GM23248 (cell line): Measurements from ENCODE around the gene SMIM35. TPM values are rescaled to one million over a fixed set of nuclear protein-coding genes. Genes with fewer than 3 reads are reported as not detected.

Experiments used
- DNase-seq: peaks from one replicate; pipeline ENCODE4 v3.0.0-alpha.2; 2015
- H2AFZ ChIP-seq: fragments of 200-600 bp; sonication (generic); 2 replicates; pipeline ENCODE4 v1.6.1; 2016; ENCODE audit warnings: antibody characterized with exemption
- H3F3A ChIP-seq: fragments of 200-600 bp; sonication (generic); 2 replicates; pipeline ENCODE4 v1.6.1; 2016; ENCODE audit warnings: mild to moderate bottlenecking, antibody characterized with exemption, mixed run types; ENCODE audit not compliant: insufficient read depth
- H3K27ac ChIP-seq: fragments of 200-600 bp; sonication (generic); 2 replicates; pipeline ENCODE4 v1.5.1; 2016; ENCODE audit warnings: mild to moderate bottlenecking
- H3K27me3 ChIP-seq: fragments of 200-600 bp; sonication (generic); replicated peaks from 2 replicates; pipeline ENCODE4 v1.6.1; 2016; ENCODE audit warnings: mild to moderate bottlenecking; ENCODE audit not compliant: insufficient read depth
- H3K36me3 ChIP-seq: fragments of 200-600 bp; sonication (generic); 2 replicates; pipeline ENCODE4 v1.6.1; 2016; ENCODE audit warnings: low read depth, mild to moderate bottlenecking
- H3K4me1 ChIP-seq: fragments of 200-600 bp; sonication (generic); 2 replicates; pipeline ENCODE4 v1.6.1; 2016; ENCODE audit warnings: mild to moderate bottlenecking; ENCODE audit not compliant: insufficient read depth
- H3K4me2 ChIP-seq: fragments of 200-600 bp; sonication (generic); one replicate; pipeline ENCODE4 v1.6.1; 2016; ENCODE audit warnings: mild to moderate bottlenecking; ENCODE audit not compliant: unreplicated experiment
- H3K4me3 ChIP-seq: fragments of 200-600 bp; sonication (generic); 2 replicates; pipeline ENCODE4 v1.5.1; 2016; ENCODE audit warnings: mild to moderate bottlenecking
- H3K79me2 ChIP-seq: fragments of 200-600 bp; sonication (generic); 2 replicates; pipeline ENCODE4 v1.6.1; 2016; ENCODE audit warnings: mild to moderate bottlenecking; ENCODE audit not compliant: insufficient read depth
- H3K9ac ChIP-seq: fragments of 200-600 bp; sonication (generic); 2 replicates; pipeline ENCODE4 v1.6.1; 2016; ENCODE audit warnings: mild to moderate bottlenecking
- H3K9me2 ChIP-seq: fragments of 200-600 bp; sonication (generic); 2 replicates; pipeline ENCODE4 v1.6.1; 2016; ENCODE audit warnings: mixed run types, mild to moderate bottlenecking, moderate library complexity; ENCODE audit not compliant: insufficient read depth
- H3K9me3 ChIP-seq: fragments of 200-600 bp; sonication (generic); one replicate; pipeline ENCODE4 v1.6.1; 2017; ENCODE audit warnings: low read depth
- H4K20me1 ChIP-seq: fragments of 200-600 bp; sonication (generic); 2 replicates; pipeline ENCODE4 v1.6.0; 2016; ENCODE audit not compliant: insufficient read depth
- EZH2 ChIP-seq: fragments of 200-600 bp; sonication (generic); IDR thresholded peaks from 2 replicates; pipeline ENCODE4 v1.6.1; 2018; ENCODE audit warnings: antibody characterized with exemption, mild to moderate bottlenecking; ENCODE audit not compliant: insufficient read depth, poor library complexity, severe bottlenecking
- EZH2phosphoT487 ChIP-seq: fragments of 200-600 bp; sonication (generic); IDR thresholded peaks from 2 replicates; pipeline ENCODE4 v1.6.1; 2018; ENCODE audit warnings: antibody characterized with exemption, moderate library complexity, mild to moderate bottlenecking, low read depth; ENCODE audit not compliant: insufficient read depth
- WGBS, 2 experiments: methylation state at CpG; one replicate each; pipeline ENCODE4 v1.1.6; 2015 to 2017; ENCODE audit warnings: low lambda C conversion rate in 2 of 2, low coverage in 1 of 2; ENCODE audit errors: missing lambda C conversion rate in 2 of 2; 5-methylcytosine and 5-hydroxymethylcytosine counted together
- in situ Hi-C: fragments of 300-500 bp; cut with MboI; formaldehyde crosslinking; loops from 2 replicates; pipeline ENCODE4 v1.15.0; 2020
- polyA plus RNA-seq: library from polyadenylated mRNA; unstranded; fragments of >200 nt; fragmentation: Nextera tagmentation; extraction: Ambion mirVana; gene quantifications from 2 replicates; pipeline ENCODE4 v1.2.1, GENCODE V29; 2016
- total RNA-seq: library from RNA; depleted of rRNA; stranded (reverse); fragments of >200 nt; shearing (Covaris generic); gene quantifications from 2 replicates; pipeline ENCODE4 v1.2.3, GENCODE V29; 2014

Gene SMIM35
- total and polyA plus RNA-seq, 2 experiments from 2014 or later = not detected

- WGBS, 2 experiments = 19 to 20% methylated on average over 2 of the region's 2 CpGs
- no peak for TF ChIP-seq EZH2phosphoT487
- Histone ChIP-seq H3K4me3 (no peak overlapping the region), H3K9me2 (no peaks in the 10 kb centered on the region), H3K27me3 (peaks cover 4% of the 10 kb centered on the region; the same call in 1 of the 2 replicates), H3K4me2 (no peak overlapping the region), H3K79me2 (no peaks in the 10 kb centered on the region), H3K4me1 (no peaks in the 10 kb centered on the region), H3K27ac (no peak overlapping the region), H3K9ac (no peak overlapping the region), H3K36me3 (no peaks in the 10 kb centered on the region), H3K9me3 (no peaks in the 10 kb centered on the region), H2AFZ (no peak overlapping the region), H3F3A (no peaks in the 10 kb centered on the region), H4K20me1 (no peaks in the 10 kb centered on the region)
- in situ Hi-C loops = no loop called here
- no peak for DNase-seq
Measured at GRCh38 chr11:118018401-118018800, 68.4 kb downstream of the SMIM35 start.

- no peak overlapping the region for H2AFZ ChIP-seq
- H3K9ac ChIP-seq = no peak overlapping the region
- H3K9me3 ChIP-seq = no peaks in the 10 kb centered on the region
- no peaks in the 10 kb centered on the region for H3F3A ChIP-seq
- H3K79me2 ChIP-seq = no peaks in the 10 kb centered on the region
- no peak for DNase-seq
- no peaks in the 10 kb centered on the region for H3K9me2 ChIP-seq
- WGBS, 2 experiments = 27 to 36% methylated on average over 4 of the region's 4 CpGs
- in situ Hi-C loops = no loop called here
- H3K4me2 ChIP-seq = no peak overlapping the region
- H3K4me3 ChIP-seq = no peak overlapping the region
- no peaks in the 10 kb centered on the region for H4K20me1 ChIP-seq
- no peak overlapping the region for H3K27ac ChIP-seq
- no peaks in the 10 kb centered on the region for H3K4me1 ChIP-seq
- TF ChIP-seq EZH2phosphoT487 = no peak
- no peak for TF ChIP-seq EZH2
- H3K27me3 ChIP-seq = peaks cover 4% of the 10 kb centered on the region; the same call in 1 of the 2 replicates
- H3K36me3 ChIP-seq = no peaks in the 10 kb centered on the region
Measured at GRCh38 chr11:118017631-118018315, 69.0 kb downstream of the SMIM35 start.

DNA sequence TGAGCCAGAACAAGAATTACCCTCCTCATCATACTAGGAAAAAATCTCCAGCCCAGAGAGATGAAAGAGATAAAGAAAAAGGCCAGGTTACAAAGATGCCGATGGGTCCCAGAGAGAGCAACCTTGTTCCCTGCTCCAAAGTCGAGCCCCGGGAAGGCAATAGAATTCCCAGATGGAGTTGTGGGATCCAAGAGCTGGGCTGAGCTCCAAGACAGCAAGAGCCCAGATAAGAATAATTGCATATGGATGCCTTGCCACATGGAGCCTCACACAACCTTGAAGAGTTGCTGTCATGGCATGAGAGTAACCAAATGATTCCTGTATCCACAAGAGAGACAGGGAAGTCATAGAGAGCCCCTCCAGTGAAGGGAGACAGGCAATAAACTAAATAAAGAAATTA lies 69.7 kb downstream of the SMIM35 start:
- Histone ChIP-seq H3K9ac (no peak overlapping the region), H3K79me2 (no peaks in the 10 kb centered on the region), H3K4me2 (no peak overlapping the region), H3K4me1 (no peaks in the 10 kb centered on the region), H3K9me2 (no peaks in the 10 kb centered on the region), H3F3A (no peaks in the 10 kb centered on the region), H3K27ac (no peak overlapping the region), H4K20me1 (no peaks in the 10 kb centered on the region), H3K9me3 (no peaks in the 10 kb centered on the region), H3K36me3 (no peaks in the 10 kb centered on the region), H3K4me3 (no peak overlapping the region), H3K27me3 (peaks cover 4% of the 10 kb centered on the region; the same call in 1 of the 2 replicates), H2AFZ (no peak overlapping the region)
- TF ChIP-seq EZH2phosphoT487 (no peak), EZH2 (no peak)
- in situ Hi-C loops = no loop called here
- DNase-seq = no peak
- WGBS, 2 experiments = 17 to 18% methylated on average over 3 of the region's 3 CpGs

DNA sequence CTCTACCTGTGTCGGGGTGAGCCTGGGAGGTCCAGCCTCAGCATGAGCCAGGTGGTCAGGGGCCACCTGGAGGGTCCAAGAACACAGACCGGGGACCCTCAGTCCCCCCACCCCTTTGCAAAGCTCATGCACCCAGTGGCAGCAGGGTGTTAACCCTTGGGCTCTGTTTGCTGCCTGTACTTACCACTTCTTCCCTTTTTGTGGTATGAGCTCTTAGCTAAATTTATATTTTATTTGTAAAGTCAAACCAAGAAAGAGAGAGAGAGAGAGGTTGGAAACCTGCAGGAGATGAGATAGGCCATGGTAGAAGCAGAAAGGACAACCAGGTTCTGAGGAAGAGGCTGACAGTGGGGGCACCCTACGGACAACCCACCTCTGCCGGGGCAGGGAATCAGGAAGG lies 70.7 kb downstream of the SMIM35 start:
- Histone ChIP-seq H3K9me2 (no peaks in the 10 kb centered on the region), H3K4me2 (no peak overlapping the region), H3F3A (no peaks in the 10 kb centered on the region), H3K4me1 (no peaks in the 10 kb centered on the region), H3K4me3 (no peak overlapping the region), H3K27ac (no peak overlapping the region), H3K36me3 (no peaks in the 10 kb centered on the region), H2AFZ (no peak overlapping the region), H3K27me3 (peaks cover 4% of the 10 kb centered on the region; the same call in 1 of the 2 replicates), H3K79me2 (no peaks in the 10 kb centered on the region), H3K9me3 (no peaks in the 10 kb centered on the region), H4K20me1 (no peaks in the 10 kb centered on the region), H3K9ac (no peak overlapping the region)
- no peak for DNase-seq
- TF ChIP-seq EZH2phosphoT487 (no peak), EZH2 (no peak)
- in situ Hi-C loops = no loop called here
- 13 to 20% methylated on average over 4 of the region's 4 CpGs for WGBS, 2 experiments
